CD1c-positive myeloid dendritic cell (primary cell): ENCODE results near the gene MICAL3.

Experiments
- DNase-seq: peaks from one replicate; pipeline ENCODE4 v3.0.0-alpha.2; 2016; ENCODE audit errors: extremely low spot score

MICAL3 gene

GRCh38 chr22:17872471-17872870 is 151.9 kb downstream of the MICAL3 start:
- DNase-seq, result no peak

DNA sequence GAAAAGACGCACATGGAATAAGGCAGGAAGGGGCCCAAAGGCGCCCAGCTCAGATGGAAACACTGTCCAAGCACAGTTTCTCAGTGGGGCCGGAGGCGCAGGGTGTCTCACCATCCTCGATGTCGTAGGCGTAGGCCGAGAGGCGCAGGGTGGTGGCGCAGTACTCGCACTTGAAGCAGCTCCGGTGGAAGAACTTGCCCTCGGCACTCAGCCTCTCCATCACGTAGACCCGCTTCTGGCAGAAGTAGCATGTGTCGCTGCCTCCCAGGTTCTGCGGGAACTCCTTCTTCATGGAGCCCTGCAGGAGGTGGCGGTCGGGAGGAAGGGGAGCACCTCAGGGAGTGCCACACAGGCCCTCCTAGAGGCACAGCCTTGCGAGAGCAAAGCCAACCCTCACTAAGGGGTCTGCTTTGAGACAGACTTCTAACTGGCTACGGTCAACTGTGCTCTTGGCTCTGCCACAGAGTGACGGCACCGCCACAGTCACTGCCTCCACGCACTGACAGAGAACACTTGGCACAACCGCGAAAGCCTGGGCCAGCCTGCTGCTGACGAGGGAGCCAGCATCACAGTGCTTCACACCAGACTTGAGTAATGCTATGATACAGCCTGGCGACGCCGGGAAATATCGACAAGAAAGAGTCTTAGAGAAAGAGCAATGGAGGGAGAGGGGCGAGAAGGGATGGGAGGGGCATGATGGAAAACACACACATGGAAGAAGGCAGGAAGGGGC is 152.5 kb downstream of the MICAL3 start:
- no peak for DNase-seq

- no peak for DNase-seq
Measured at GRCh38 chr22:17870407-17870806, 154.0 kb downstream of the MICAL3 start.

- DNase-seq, result no peak
Measured at GRCh38 chr22:17869285-17870096, 154.9 kb downstream of the MICAL3 start.

- no peak for DNase-seq
Measured at GRCh38 chr22:17868771-17869170, 155.6 kb downstream of the MICAL3 start.

- DNase-seq, result no peak
Measured at GRCh38 chr22:17867160-17867785, 157.1 kb downstream of the MICAL3 start.

- DNase-seq, result no peak
Measured at GRCh38 chr22:17866621-17867020, 157.7 kb downstream of the MICAL3 start.

- no peak for DNase-seq
Measured at GRCh38 chr22:17866127-17866526, 158.2 kb downstream of the MICAL3 start.

- no peak for DNase-seq
Measured at GRCh38 chr22:17865183-17866055, 158.9 kb downstream of the MICAL3 start.

GRCh38 chr22:17864398-17865182 is 159.8 kb downstream of the MICAL3 start:
- no peak for DNase-seq

- DNase-seq, result no peak
Measured at GRCh38 chr22:17862646-17863181, 161.6 kb downstream of the MICAL3 start.

- no peak for DNase-seq
Measured at GRCh38 chr22:17861909-17862308, 162.5 kb downstream of the MICAL3 start.

GRCh38 chr22:17860220-17860965 is 164.0 kb downstream of the MICAL3 start:
- no peak for DNase-seq

DNA sequence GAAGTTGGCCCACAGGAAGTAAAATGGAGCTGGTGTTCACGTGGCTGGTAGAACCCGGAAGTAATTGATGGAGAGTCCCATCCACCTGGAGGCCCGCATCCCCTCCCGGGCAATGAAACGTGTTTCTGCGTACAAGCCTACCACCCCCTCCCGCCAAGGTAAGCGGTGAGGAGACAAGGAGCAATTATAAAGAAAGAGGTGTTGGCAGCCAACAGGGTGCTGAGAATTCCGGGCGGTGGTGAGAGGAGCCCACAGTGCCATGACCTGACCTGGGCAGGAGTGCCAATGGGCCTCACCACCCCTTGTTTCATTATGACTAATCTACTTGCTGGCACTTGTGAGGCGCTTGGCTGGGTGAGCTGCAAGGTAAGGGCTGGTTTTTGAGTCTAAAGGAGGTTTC is 166.3 kb downstream of the MICAL3 start:
- no peak for DNase-seq

DNA sequence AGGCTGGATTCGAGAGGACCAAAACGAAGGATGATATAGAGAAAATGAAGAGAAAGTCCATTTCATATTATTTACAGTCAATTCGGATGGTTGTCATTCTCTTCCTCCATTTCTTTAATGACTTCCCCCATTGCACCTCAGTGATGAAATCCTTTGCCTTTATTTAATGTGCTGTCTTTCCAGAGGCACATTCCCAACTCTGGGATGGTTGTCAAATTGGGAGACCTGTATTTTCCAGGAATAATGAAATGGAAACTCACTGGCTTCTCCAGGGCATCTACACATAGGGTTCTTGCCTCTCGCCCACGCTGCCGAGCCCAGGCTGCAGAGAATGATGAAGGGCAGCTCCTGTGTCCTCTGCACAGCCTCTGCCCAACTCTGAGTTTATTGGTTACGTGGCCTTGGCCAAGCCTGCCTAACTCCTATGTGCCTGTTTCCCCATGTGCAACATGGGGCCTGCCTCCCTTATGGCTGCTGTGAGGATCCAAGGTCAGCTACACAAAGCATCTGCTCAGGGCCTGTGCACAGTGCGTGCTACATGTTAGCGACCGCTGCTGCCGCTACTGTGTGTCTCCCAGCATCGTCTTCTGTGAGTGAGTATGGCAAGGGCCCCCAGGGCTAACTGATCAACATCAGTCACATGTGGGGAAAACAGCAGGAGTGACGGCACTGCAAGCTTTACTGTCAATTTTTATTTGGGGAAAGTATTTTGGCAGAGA is 168.6 kb downstream of the MICAL3 start:
- DNase-seq, result no peak

DNA sequence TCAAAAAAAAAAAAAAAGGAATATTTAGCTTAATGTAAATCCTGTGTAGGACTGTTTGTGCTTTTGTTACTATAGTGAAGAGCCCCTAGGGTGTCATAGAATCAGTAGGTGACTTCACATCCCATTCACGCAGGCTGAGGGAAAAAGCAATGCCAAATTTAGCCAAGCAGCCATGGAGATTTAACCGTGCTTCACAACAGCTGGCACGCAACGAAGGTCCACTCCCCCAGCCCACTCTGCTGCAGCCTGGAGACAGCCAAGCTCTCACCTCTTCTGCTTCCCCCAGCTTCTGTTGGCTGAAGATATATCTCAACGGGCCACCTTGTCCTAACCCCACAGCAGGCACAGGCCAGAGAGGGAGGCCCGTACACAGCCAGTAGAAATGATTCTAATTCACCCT is 171.3 kb downstream of the MICAL3 start:
- no peak for DNase-seq

- no peak for DNase-seq
Measured at GRCh38 chr22:17851759-17852158, 172.6 kb downstream of the MICAL3 start.

DNA sequence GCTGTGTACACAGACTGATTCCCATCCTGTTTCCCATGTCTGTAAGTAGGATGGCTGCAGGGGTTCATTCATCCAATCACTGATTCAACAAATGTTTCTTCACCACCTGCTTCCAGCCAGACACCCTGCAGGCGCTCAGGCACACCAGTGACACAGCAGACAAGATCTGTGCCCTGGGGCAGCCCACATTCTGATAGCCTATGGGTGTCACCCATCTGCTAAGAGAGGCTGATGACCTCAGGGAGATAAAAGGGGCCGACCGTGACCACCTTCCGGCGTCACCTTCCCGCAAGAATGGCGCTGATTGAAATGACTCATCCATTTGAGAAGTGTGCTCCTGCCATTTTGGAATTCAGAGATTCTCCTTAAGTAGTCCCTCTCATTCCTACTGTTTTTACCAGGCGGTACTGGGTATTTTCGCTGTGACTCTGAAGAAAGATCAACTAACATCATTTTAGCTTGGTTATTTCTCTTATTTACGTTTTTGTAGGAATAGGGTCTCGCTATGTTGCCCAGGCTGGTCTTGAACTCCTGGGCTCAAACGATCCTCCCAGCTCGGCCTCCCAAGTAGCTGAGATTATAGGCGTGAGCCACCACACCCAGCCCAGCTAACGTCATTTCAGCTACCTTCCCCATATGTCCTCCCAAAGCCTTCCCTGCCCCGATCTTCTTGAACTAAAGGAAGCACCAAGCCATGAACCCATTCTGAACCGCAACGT is 176.8 kb downstream of the MICAL3 start:
- no peak for DNase-seq
